ENCODE results near the gene DDAH1. TPM values are rescaled to one million over a fixed set of nuclear protein-coding genes. Genes with fewer than 3 reads are reported as not detected.

The DDAH1 gene
- total RNA-seq, 1 donor from 2014 or later, result 12.0 TPM

DNA sequence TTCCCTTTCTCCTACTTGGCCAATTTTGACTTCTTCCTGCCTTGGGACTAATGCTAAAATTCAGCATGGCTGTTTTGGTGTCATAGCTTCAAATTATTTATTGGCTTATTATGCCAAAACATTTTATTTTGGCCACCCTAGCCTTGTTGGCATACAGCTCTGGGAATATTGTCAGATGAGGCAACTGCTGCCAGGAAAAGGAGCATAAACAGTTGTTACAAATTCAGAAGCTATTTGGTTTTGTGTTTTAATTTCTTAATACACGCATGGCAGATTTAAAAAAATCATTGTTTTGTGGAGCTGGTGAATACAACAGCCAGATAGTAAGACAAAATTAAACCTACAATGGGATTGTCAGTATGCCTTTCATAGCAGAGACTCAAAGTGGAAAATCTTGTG lies 121.7 kb downstream of the DDAH1 start:
- Histone ChIP-seq H3K27me3 (ENCODE audit: control insufficient read depth in 3 of 3, insufficient read depth in 3 of 3, low read length in 3 of 3) (no peaks in the 10 kb centered on the region), H3K36me3 (ENCODE audit: control insufficient read depth in 3 of 3, insufficient read depth in 3 of 3, low read length in 3 of 3) (no peaks in the 10 kb centered on the region), H3K9ac (ENCODE audit: low read depth in 1 of 3, low read length in 3 of 3) (peak overlapping the region in 1 of 3 donors; percentile 5), H3K27ac (ENCODE audit: low read depth, low read length) (peak overlapping the region; percentile 39), H3K4me1 (ENCODE audit: control insufficient read depth in 3 of 3, insufficient read depth in 3 of 3, low read length in 3 of 3) (peaks cover 15 to 38% (median 25%) of the 10 kb centered on the region in 3 donors), H3K9me3 (ENCODE audit: control insufficient read depth in 3 of 3, low read length in 3 of 3) (no peaks in the 10 kb centered on the region), H3K4me3 (ENCODE audit: low read length in 3 of 3) (no peak overlapping the region)

DNA sequence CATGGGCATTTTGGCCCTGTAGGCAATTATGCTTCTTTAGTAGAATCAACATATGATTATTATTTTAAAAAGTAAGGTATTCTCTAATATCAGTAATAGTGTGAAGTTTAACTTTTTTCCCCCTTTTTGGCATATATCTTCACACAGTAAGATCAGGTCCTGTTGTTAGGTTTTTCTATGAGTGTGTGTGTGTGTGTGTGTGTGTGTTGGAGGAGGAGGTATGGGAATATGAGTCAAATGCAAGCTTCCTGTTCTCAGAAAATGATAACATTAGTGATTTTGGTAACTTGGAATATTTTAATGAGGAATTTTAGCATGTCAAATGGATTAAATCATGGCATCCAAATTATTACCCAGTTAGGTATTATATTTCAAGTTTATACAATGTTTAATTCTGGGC lies 122.8 kb downstream of the DDAH1 start:
- H3K27ac ChIP-seq (ENCODE audit: low read depth, low read length), result no peak overlapping the region
- H3K9me3 ChIP-seq (ENCODE audit: control insufficient read depth in 3 of 3, low read length in 3 of 3), result no peaks in the 10 kb centered on the region
- peaks cover 16 to 38% (median 22%) of the 10 kb centered on the region in 3 donors for H3K4me1 ChIP-seq (ENCODE audit: control insufficient read depth in 3 of 3, insufficient read depth in 3 of 3, low read length in 3 of 3)

DNA sequence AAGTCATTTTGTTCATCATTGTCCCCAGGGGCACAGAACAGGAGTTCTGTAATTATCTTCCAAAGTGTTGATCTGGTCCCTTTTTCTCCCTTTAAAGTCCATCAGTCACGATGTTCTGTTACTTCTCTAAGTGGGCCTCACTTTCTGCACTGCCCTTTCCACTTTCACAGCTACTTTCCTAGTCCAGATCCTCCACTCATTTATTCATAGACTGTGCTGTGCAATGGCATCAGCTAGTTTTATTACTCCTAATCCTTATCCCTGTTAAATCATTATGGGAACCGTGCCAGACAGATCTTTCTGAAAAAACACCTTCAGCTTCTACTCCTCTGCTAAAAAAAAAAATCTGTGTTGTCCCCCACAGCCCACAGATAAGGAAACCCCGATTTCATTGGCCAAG lies 124.5 kb downstream of the DDAH1 start:
- Histone ChIP-seq H3K9me3 (ENCODE audit: control insufficient read depth in 3 of 3, low read length in 3 of 3) (no peaks in the 10 kb centered on the region), H3K36me3 (ENCODE audit: control insufficient read depth in 3 of 3, insufficient read depth in 3 of 3, low read length in 3 of 3) (no peaks in the 10 kb centered on the region), H3K4me1 (ENCODE audit: control insufficient read depth in 3 of 3, insufficient read depth in 3 of 3, low read length in 3 of 3) (peaks cover 16 to 38% (median 22%) of the 10 kb centered on the region in 3 donors), H3K27ac (ENCODE audit: low read depth, low read length) (peak overlapping the region; percentile 44), H3K4me3 (ENCODE audit: low read length in 3 of 3) (no peak overlapping the region), H3K9ac (ENCODE audit: low read depth in 1 of 3, low read length in 3 of 3) (no peak overlapping the region), H3K27me3 (ENCODE audit: control insufficient read depth in 3 of 3, insufficient read depth in 3 of 3, low read length in 3 of 3) (no peaks in the 10 kb centered on the region)

More for the DNA sequence above, 122.8 kb downstream of the DDAH1 start:
- Histone ChIP-seq H3K9ac (ENCODE audit: low read depth in 1 of 3, low read length in 3 of 3) (no peak overlapping the region), H3K4me3 (ENCODE audit: low read length in 3 of 3) (no peak overlapping the region), H3K36me3 (ENCODE audit: control insufficient read depth in 3 of 3, insufficient read depth in 3 of 3, low read length in 3 of 3) (no peaks in the 10 kb centered on the region), H3K27me3 (ENCODE audit: control insufficient read depth in 3 of 3, insufficient read depth in 3 of 3, low read length in 3 of 3) (no peaks in the 10 kb centered on the region)

DNA sequence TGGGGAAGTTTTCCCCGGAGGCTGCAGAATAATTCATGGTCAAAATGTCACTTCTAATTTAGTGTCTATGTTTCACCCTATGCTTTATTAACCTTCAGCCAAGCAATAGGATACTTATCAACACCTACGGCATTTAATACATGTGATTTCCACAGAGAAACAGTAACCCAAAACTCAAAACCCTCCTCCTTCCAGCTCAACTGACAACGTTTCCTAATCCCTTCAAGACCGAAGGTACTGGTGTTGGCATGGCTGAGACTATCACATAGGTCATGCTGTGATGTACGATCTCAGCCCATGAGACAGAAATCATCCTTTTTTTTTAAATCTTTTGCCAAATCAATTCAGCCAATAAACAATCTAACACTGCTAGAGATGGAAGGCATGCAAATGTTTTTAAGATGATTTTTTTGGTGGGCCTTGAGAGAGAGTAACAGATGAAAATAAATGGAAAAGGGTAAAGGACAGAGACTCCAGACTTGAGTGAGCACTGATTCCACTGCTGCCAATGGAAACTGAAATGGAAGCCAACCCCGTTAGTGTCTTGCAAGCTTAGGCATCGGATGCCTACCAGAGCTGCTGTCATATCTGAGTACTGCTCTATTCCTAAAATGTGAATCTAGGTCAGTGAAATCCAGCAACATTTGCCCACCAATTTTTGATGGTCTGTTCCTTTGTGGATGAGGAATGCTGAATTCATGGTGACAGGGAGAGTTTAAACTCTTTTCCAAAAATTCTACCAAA lies 125.1 kb downstream of the DDAH1 start:
- Histone ChIP-seq H3K27ac (ENCODE audit: low read depth, low read length) (peak overlapping the region; percentile 44), H3K36me3 (ENCODE audit: control insufficient read depth in 3 of 3, insufficient read depth in 3 of 3, low read length in 3 of 3) (no peaks in the 10 kb centered on the region), H3K4me1 (ENCODE audit: control insufficient read depth in 3 of 3, insufficient read depth in 3 of 3, low read length in 3 of 3) (peaks cover 16 to 38% (median 22%) of the 10 kb centered on the region in 3 donors), H3K9me3 (ENCODE audit: control insufficient read depth in 3 of 3, low read length in 3 of 3) (no peaks in the 10 kb centered on the region), H3K9ac (ENCODE audit: low read depth in 1 of 3, low read length in 3 of 3) (peak overlapping the region in 1 of 3 donors; percentile 3), H3K27me3 (ENCODE audit: control insufficient read depth in 3 of 3, insufficient read depth in 3 of 3, low read length in 3 of 3) (no peaks in the 10 kb centered on the region), H3K4me3 (ENCODE audit: low read length in 3 of 3) (peak overlapping the region in 1 of 3 donors; percentile 20)

DNA sequence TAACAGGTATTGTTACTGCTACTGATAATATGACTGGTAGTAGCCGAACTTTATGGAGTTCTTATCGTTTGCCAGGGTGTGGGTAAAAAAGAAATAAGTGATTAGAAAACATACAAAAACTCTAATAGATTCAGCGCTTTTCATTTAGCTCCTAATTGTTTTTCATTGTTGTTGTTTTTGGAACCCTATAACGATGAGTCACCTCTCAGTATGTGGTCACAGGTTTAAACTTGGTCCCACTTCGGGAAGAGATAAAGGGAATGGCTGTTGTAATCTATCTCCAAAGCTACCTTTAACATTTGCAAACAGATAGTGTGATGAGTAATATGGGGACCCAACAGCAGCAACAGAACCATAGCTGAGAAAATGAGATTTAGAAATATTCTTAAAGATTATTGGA lies 125.9 kb downstream of the DDAH1 start:
- Histone ChIP-seq H3K27me3 (ENCODE audit: control insufficient read depth in 3 of 3, insufficient read depth in 3 of 3, low read length in 3 of 3) (no peaks in the 10 kb centered on the region), H3K9me3 (ENCODE audit: control insufficient read depth in 3 of 3, low read length in 3 of 3) (no peaks in the 10 kb centered on the region), H3K27ac (ENCODE audit: low read depth, low read length) (peak overlapping the region; percentile 44), H3K36me3 (ENCODE audit: control insufficient read depth in 3 of 3, insufficient read depth in 3 of 3, low read length in 3 of 3) (no peaks in the 10 kb centered on the region), H3K4me1 (ENCODE audit: control insufficient read depth in 3 of 3, insufficient read depth in 3 of 3, low read length in 3 of 3) (peaks cover 16 to 37% (median 22%) of the 10 kb centered on the region in 3 donors), H3K9ac (ENCODE audit: low read depth in 1 of 3, low read length in 3 of 3) (no peak overlapping the region), H3K4me3 (ENCODE audit: low read length in 3 of 3) (no peak overlapping the region)

DNA sequence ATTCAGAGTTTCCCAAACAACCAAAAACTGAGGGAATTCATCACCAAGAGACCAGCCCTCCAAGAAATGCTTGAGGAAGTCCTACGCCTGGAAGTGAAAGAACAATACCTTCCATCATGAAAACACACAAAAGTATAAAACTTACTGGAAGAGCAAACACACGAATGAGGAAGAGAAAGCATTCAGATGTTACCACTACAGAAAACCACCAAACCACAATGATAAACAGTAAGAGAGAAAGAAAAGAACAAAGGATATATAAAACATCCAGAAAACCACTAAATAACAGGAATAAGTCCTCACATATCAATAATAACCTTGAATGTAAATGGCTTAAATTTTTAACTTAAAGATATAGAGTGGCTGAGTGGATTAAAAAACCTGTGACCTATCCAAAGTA lies 130.0 kb downstream of the DDAH1 start:
- H3K36me3 ChIP-seq (ENCODE audit: control insufficient read depth in 3 of 3, insufficient read depth in 3 of 3, low read length in 3 of 3), result no peaks in the 10 kb centered on the region
- no peaks in the 10 kb centered on the region for H3K27me3 ChIP-seq (ENCODE audit: control insufficient read depth in 3 of 3, insufficient read depth in 3 of 3, low read length in 3 of 3)
- H3K9ac ChIP-seq (ENCODE audit: low read depth in 1 of 3, low read length in 3 of 3), result no peak overlapping the region
- no peaks in the 10 kb centered on the region for H3K9me3 ChIP-seq (ENCODE audit: control insufficient read depth in 3 of 3, low read length in 3 of 3)
- H3K4me1 ChIP-seq (ENCODE audit: control insufficient read depth in 3 of 3, insufficient read depth in 3 of 3, low read length in 3 of 3), result peaks cover 13 to 25% (median 17%) of the 10 kb centered on the region in 3 donors
- no peak overlapping the region for H3K27ac ChIP-seq (ENCODE audit: low read depth, low read length)
- H3K4me3 ChIP-seq (ENCODE audit: low read length in 3 of 3), result no peak overlapping the region

DNA sequence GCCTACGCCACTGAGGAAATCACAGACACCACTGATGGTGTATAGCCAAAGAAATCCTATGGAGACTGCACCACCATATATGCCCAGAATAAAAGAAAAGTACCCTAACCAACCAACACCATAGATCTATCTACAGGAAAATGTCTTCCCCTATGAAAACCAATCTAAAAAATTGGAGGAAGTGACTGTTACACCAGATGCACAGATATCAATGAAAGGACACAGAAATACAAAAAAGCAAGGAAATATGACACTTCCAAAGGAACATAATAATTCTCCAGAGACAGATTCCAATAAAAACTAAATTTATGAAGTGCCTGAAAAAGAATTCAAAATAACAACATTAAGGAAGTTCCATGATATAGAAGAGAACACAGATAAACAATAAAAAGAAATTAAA lies 131.8 kb downstream of the DDAH1 start:
- no peaks in the 10 kb centered on the region for H3K9me3 ChIP-seq (ENCODE audit: control insufficient read depth in 3 of 3, low read length in 3 of 3)
- no peak overlapping the region for H3K4me3 ChIP-seq (ENCODE audit: low read length in 3 of 3)
- no peak overlapping the region for H3K9ac ChIP-seq (ENCODE audit: low read depth in 1 of 3, low read length in 3 of 3)
- H3K27me3 ChIP-seq (ENCODE audit: control insufficient read depth in 3 of 3, insufficient read depth in 3 of 3, low read length in 3 of 3), result no peaks in the 10 kb centered on the region
- H3K36me3 ChIP-seq (ENCODE audit: control insufficient read depth in 3 of 3, insufficient read depth in 3 of 3, low read length in 3 of 3), result no peaks in the 10 kb centered on the region
- peaks cover 21 to 22% (median 22%) of the 10 kb centered on the region in 3 donors for H3K4me1 ChIP-seq (ENCODE audit: control insufficient read depth in 3 of 3, insufficient read depth in 3 of 3, low read length in 3 of 3)
- H3K27ac ChIP-seq (ENCODE audit: low read depth, low read length), result no peak overlapping the region

DNA sequence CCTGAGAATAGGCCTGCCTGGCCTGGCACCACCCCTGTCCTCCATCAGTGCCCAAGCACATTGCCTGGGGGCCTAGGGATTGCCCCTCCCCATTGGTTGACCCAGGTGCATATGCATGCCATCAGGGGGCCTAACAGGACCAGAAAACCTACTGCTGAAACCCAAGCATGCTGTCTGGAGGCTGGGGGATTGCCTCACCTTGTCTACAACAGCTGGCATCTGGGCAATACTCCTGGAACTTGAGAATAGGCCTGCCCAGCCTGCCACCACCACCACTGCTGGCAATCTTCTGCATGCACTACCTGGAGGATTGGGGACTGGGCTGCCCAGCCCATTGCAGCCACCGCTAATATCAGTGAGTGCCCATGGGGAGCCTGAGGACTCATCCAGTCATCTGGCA lies 132.4 kb downstream of the DDAH1 start:
- no peaks in the 10 kb centered on the region for H3K9me3 ChIP-seq (ENCODE audit: control insufficient read depth in 3 of 3, low read length in 3 of 3)
- peaks cover 18 to 22% (median 21%) of the 10 kb centered on the region in 3 donors for H3K4me1 ChIP-seq (ENCODE audit: control insufficient read depth in 3 of 3, insufficient read depth in 3 of 3, low read length in 3 of 3)
- no peak overlapping the region for H3K4me3 ChIP-seq (ENCODE audit: low read length in 3 of 3)
- no peaks in the 10 kb centered on the region for H3K27me3 ChIP-seq (ENCODE audit: control insufficient read depth in 3 of 3, insufficient read depth in 3 of 3, low read length in 3 of 3)
- H3K27ac ChIP-seq (ENCODE audit: low read depth, low read length), result no peak overlapping the region
- no peaks in the 10 kb centered on the region for H3K36me3 ChIP-seq (ENCODE audit: control insufficient read depth in 3 of 3, insufficient read depth in 3 of 3, low read length in 3 of 3)
- no peak overlapping the region for H3K9ac ChIP-seq (ENCODE audit: low read depth in 1 of 3, low read length in 3 of 3)

DNA sequence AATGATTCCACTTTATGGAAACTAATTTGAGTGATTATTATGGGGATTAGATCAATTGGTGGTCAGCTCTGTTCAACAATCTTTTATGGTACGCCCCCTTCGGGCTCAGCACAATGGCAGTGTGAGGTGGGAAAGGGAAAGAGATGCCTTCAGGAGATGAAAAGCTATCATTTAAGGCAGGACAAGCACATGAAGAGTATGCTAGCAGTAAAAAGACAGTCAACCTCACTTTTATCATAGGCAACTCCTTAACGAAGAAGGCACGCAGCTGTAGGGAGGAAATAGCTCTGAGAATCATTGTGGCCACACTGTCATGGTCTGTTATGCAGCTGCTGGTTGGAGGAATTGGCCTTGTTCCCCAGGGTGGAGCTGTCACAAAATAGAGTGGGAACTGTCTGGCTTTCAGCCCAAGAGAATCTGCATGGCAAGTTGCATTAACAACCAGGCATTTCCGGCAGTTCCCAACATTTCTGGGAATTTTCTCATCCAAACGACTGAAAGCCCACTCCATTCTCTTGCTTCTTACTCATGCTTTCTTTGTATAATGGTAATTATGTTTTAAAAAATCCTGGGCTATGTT lies 134.2 kb downstream of the DDAH1 start:
- Histone ChIP-seq H3K27me3 (ENCODE audit: control insufficient read depth in 3 of 3, insufficient read depth in 3 of 3, low read length in 3 of 3) (no peaks in the 10 kb centered on the region), H3K4me3 (ENCODE audit: low read length in 3 of 3) (peak overlapping the region in 1 of 3 donors; percentile 25), H3K9ac (ENCODE audit: low read depth in 1 of 3, low read length in 3 of 3) (peak overlapping the region in 1 of 3 donors; percentile 47), H3K4me1 (ENCODE audit: control insufficient read depth in 3 of 3, insufficient read depth in 3 of 3, low read length in 3 of 3) (peaks cover 18 to 22% (median 21%) of the 10 kb centered on the region in 3 donors), H3K27ac (ENCODE audit: low read depth, low read length) (peak overlapping the region; percentile 81), H3K36me3 (ENCODE audit: control insufficient read depth in 3 of 3, insufficient read depth in 3 of 3, low read length in 3 of 3) (no peaks in the 10 kb centered on the region), H3K9me3 (ENCODE audit: control insufficient read depth in 3 of 3, low read length in 3 of 3) (no peaks in the 10 kb centered on the region)

DNA sequence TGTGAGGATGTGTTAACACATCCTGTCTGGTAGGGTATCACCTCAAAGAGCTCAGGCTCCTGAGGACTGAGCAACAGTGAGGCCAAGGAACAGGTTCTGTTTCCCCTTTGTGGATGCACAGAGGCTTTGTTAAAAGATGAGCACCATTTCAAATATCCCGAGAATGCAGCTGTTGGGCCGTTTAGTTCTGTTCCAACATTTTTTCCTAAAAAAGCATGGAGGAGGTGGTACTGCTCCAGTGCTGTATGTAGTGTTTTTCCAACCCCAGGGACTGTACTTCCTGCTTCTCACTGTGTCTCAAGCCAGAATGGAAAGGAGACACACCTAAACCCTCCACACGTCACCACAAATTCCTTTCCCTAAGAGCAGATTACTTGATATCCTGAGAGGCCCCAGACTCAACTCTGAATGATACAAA lies 134.7 kb downstream of the DDAH1 start:
- peak overlapping the region; percentile 81 for H3K27ac ChIP-seq (ENCODE audit: low read depth, low read length)
- no peaks in the 10 kb centered on the region for H3K27me3 ChIP-seq (ENCODE audit: control insufficient read depth in 3 of 3, insufficient read depth in 3 of 3, low read length in 3 of 3)
- no peaks in the 10 kb centered on the region for H3K9me3 ChIP-seq (ENCODE audit: control insufficient read depth in 3 of 3, low read length in 3 of 3)
- H3K4me3 ChIP-seq (ENCODE audit: low read length in 3 of 3), result peak overlapping the region in 1 of 3 donors; percentile 25
- H3K9ac ChIP-seq (ENCODE audit: low read depth in 1 of 3, low read length in 3 of 3), result peak overlapping the region in 1 of 3 donors; percentile 47
- no peaks in the 10 kb centered on the region for H3K36me3 ChIP-seq (ENCODE audit: control insufficient read depth in 3 of 3, insufficient read depth in 3 of 3, low read length in 3 of 3)
- H3K4me1 ChIP-seq (ENCODE audit: control insufficient read depth in 3 of 3, insufficient read depth in 3 of 3, low read length in 3 of 3), result peaks cover 18 to 22% (median 21%) of the 10 kb centered on the region in 3 donors
